NCI-H2029 (cell line): ENCODE data around the gene CD81.
"Not testable (repeated sequence)": the region's sequence is repeated elsewhere in the genome, so short reads cannot be mapped to it uniquely, and the experiment has no call there.

Experiments
- DNase-seq: peaks from one replicate; lab custom pipeline; 2025; lab: John Stamatoyannopoulos, UW

The CD81 gene, protein sequence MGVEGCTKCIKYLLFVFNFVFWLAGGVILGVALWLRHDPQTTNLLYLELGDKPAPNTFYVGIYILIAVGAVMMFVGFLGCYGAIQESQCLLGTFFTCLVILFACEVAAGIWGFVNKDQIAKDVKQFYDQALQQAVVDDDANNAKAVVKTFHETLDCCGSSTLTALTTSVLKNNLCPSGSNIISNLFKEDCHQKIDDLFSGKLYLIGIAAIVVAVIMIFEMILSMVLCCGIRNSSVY

DNA sequence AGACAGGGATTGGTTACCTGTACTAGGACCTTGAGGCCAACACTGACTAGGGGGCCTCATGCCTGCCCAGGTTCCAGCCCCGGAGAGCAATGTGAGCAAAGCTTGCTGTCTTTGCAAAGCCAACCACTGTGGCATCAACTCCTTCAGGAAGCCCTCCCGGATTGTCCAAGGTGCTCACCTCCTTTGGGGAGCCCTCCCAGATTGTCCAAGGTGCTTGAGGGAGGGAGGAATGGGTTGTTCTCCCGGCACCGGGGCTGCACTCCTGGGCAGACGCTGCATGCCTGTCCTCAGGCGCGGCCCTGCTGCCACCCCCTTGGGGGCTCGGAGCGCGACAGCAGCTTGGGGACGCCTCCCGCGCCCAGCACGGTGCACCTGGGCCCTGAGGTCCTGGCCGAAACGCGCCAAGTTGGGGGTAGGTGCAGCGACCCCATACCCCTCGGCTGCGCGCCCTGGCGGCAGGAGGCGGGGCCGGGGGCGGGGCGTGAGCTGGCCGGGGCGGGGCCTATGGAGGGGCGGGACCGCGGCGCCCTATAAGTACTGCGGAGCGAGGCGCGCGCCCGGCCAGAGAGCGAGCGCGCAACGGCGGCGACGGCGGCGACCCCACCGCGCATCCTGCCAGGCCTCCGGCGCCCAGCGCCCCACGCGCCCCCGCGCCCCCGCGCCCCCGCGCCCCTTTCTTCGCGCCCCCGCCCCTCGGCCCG lies at the start of gene CD81:
TSS of gene CD81 (plus strand) at position 560 of the 701 bp plus-strand sequence. CDS start 240 bp downstream, outside the sequence.
- no peak for DNase-seq

GRCh38 chr11:2328021-2328420 lies 49.1 kb upstream of the CD81 start:
- DNase-seq = no peak

- DNase-seq = no peak
Observed at GRCh38 chr11:2328656-2329354, 48.3 kb upstream of the CD81 start.

GRCh38 chr11:2329551-2329950 lies 47.6 kb upstream of the CD81 start:
- DNase-seq = no peak

DNA sequence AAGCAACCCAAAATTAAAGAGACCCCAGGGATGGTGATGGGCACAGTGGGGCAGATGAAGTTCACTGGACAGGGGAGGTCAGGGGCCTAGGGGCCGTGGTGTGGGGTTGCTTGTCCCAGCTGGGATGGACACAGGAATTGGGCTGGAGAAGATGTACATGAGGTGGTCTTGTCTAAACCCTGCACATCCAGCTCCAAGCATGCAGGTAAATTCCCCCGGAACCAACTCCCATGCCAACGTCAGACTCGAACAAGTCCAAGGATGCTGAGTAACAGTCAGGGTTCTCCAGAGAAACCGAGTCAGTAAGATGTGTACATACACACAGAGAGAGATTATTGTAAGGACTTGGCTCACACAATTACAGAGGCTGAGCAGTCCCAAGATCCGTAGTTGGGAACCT lies 46.4 kb upstream of the CD81 start:
- DNase-seq = no peak

DNA sequence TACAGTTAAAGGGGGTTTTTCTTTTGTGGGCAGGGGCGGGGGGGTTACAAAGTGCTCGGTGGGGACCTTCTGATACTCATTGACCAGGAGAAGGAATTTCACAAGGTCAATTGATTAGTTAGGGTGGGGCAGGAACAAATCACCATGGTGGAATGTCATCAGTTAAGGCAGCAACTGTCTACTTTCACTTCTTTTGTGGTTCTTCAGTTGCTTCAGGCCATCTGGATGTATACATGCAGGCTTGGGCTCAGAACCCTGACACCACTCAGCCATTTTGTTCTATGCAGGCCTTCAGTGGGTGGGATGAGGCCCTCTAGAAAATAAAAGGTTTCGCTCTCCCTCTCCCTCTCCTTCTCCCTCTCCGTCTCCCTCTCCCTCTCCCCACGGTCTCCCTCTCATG lies 45.7 kb upstream of the CD81 start:
- no peak for DNase-seq

DNA sequence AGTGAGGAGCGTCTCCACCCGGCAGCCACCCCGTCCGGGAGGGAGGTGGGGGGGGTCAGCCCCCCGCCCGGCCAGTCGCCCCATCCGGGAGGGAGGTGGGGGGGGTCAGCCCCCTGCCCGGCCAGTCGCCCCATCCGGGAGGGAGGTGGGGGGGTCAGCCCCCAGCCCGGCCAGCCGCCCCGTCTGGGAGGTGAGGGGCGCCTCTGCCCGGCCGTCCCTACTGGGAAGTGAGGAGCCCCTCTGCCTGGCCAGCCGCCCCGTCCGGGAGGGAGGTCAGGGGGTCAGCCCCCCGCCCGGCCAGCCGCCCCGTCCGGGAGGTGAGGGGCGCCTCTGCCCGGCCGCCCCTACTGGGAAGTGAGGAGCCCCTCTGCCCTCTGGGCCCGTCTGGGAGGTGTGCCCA lies 44.5 kb upstream of the CD81 start:
- not testable (repeated sequence) for DNase-seq

- DNase-seq = not testable (repeated sequence)
Observed at GRCh38 chr11:2333486-2334205, 43.5 kb upstream of the CD81 start.

DNA sequence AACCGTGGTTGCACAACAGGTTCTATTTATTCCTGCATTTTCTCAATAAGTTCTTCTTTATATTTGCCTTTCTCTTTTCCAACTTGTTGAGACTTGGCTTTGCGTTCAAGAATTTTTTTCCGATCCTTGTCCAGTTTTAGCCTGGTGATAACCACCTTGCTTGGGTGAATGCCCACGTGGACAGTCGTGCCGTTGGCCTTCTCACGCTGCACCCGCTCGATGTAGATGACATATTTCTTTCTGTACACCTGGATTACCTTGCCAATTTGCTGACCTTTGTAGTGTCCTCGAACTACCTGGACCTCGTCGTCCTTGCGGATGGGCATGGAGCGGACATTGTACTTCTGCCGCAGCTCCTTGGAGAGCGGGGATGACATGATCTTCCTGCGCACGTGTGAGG lies 41.8 kb upstream of the CD81 start:
- not testable (repeated sequence) for DNase-seq

DNA sequence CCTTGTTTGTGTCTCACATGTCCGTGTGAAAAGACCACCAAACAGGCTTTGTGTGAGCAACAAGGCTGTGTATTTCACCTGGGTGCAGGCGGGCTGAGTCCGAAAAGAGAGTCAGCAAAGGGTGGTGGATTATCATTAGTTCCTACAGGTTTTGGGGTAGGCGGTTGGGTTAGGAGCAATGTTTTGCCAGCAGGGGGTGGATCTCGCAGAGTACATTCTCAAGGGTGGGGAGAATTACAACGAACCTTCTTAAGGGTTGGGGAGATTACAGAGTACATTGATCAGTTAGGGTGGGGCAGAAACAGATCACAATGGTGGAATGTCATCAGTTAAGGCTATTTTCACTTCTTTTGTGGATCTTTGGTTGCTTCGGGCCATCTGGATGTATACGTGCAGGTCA lies 38.4 kb upstream of the CD81 start:
- not testable (repeated sequence) for DNase-seq

- DNase-seq = no peak
Observed at GRCh38 chr11:2342557-2342956, 34.6 kb upstream of the CD81 start.

DNA sequence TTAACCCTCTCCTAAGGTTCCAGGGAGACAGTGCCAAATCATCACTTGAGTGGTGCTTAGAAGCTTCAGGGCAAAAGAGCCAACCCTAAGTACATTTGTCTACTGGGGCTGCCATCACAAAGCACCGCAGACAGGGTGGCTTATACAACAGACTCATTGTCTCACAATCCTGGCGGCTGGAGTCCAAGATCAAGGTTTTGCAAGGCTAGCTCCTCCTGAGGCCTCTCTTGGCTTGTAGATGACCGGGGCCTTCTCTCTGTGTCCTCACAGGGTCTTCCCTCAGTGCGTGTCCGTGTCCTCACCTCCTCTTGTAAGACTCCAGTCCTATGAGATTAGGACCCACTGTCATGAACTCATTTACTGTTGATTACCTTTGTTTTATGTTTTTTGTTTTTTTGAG lies 34.1 kb upstream of the CD81 start:
- no peak for DNase-seq

GRCh38 chr11:2343502-2343901 lies 33.6 kb upstream of the CD81 start:
- DNase-seq = no peak

GRCh38 chr11:2345050-2345449 lies 32.1 kb upstream of the CD81 start:
- no peak for DNase-seq

DNA sequence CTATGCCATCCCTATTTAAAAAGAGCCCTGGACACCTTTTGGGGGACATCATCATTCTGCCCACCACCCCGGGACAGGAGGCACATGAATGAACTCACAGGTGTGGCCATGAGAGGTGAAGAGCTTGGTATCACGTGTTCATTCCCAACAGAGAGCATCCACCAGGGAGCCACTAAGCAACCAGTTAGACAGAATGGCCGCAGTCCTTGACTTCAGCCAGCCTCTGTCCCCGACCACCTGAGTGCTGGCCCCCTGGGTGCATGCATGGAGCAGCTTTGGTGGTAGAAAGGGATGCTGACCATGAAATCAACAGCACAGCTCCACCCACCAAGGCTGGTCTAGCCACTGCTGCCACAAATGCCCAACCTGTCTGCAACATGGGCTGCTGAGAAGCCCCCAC lies 31.1 kb upstream of the CD81 start:
- no peak for DNase-seq

- DNase-seq = no peak
Observed at GRCh38 chr11:2346586-2347307, 30.4 kb upstream of the CD81 start.

DNA sequence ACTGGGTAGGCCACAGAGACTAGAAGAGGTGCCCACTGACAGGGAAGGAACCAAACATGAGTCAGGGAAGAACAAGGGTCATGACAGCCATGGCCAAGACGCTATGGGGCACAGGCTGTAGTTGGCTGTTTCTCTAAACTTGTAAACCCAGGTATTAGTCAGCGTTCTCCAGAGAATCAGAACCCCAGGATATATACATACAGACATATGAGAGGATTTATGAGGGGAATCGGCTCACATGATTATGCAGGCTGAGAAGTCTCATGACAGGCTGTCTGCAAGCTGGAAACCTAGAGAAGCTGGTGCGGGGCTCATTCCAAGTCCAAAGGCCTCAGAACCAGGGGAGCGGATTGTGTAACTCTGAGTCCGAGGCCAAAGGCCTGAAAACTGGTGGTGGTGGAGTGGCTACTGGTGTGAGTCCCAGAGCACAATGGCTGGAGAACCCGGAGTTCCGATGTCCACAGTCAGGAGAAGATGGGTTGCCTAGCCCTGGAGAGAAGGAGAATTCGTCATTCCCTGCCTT lies 29.7 kb upstream of the CD81 start:
- DNase-seq = no peak

DNA sequence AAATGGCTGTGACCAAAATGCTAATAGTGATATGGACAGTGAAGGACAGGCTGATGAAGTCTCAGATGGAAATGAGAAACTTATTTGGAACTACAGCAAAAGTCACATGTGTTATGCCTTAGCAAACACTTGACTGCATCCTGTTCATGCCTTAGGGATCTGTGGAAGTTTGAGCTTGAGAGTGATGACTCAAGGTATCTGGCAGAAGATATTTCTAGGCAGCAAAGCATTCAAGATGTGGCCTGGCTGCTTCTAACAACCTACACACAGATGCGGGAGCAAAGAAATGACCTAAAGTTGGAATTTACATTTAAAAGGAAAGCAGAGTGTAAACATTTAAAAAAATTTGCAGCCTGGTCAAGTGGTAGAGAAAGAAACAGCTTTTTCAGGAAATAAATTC lies 28.1 kb upstream of the CD81 start:
- no peak for DNase-seq

DNA sequence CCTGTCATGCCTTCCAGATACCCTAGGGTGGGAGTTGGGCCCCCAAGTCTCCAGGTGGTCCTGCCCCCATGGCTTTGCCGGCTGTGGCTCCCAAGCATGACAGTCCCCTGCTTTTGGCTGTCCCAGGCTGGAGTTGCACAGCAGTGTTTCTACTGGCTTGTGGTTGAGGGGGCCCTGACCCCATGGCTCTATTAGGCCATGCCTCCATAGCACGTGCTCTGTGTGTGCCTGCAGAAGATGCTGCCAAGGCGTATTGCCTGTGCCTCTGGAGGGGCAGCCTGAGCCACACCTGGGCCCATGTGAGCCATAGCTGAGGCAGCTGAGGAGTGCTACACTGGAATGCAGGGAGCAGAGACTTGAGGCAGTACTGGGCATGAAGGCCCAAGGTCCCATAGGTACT lies 25.4 kb upstream of the CD81 start:
- no peak for DNase-seq

DNA sequence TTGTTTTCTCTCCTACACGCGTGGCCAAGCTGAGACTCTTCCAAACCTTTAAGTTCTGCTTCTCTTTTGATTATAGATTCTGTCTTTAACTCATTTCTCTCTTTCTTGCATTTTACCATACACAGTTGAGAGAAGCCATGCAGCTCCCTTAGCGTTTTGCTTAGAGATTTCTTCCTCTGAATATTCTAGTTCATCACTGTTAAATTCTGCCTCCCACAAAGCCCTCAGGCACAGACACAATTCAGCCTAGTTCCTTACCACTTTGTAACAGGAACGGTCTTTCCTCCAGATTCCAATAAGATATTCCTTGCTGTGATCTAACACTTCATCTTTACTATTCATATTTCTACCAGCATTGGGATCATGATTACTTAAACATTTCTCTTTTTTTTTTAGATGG lies 24.7 kb upstream of the CD81 start:
- no peak for DNase-seq

GRCh38 chr11:2355000-2355644 lies 22.0 kb upstream of the CD81 start:
- no peak for DNase-seq
